A172 (cell line): ENCODE results near the gene OLA1. TPM values are rescaled to one million over a fixed set of nuclear protein-coding genes. Genes with fewer than 3 reads are reported as not detected.
"Not testable (repeated sequence)": the region's sequence is repeated elsewhere in the genome, so short reads cannot be mapped to it uniquely, and the experiment has no call there.

Source experiments
- DNase-seq: peaks from one replicate; pipeline ENCODE4 v3.0.0-alpha.2; 2015; ENCODE audit warnings: low spot score
- total RNA-seq: library from RNA; depleted of rRNA; stranded (reverse); fragments of >200 nt; shearing (Covaris generic); gene quantifications from 2 replicates; pipeline ENCODE4 v1.2.3, GENCODE V29; 2014; rRNA removed

OLA1 gene
- total RNA-seq: 198 and 294 TPM in 2 replicates

DNA sequence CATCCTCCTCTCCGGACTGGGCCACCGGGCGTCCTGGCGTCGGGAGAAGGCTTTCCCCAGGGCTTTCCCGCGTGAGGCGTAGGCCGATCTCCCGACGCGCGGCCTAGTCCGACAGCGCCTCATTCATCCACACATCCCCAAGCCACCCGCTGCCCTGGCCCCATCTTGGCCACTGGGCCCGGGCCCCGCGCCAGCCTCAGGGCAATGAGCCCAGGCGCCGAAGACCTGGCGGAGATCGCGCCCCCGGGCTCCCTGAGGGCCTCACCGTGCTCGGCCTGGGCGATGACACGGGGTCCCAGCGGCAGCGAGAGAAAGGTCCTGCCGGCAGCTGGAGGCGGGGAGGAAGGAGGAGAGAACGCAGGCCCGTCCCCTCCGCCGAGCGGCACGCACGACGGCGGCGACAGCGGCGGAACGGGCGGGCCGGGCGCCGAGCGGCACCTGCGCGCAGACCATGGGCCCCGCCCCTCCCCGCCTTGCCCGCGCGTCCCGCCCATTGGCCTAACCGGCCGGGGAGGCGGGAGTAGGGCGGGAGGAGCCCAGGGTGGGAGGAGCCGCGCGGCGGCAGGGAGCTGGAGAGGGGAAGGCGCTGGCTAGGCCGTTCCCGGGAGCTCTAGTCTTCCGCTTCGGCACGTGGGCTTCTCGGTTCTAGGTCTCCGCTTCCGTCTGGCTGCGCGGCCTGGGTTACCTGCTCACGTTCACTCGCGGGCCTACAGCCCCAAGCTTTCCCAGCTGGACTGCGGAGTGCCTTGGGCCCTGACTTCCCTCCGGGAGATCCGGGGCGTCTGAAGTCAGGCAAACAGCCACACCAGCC is at the start of gene OLA1:
OLA1 (minus strand) TSS at position 346 of the 811 bp plus-strand sequence. CDS start 1,717 bp downstream, outside the sequence.
- peak; percentile 88 for DNase-seq

GRCh38 chr2:174292908-174293307 is 44.6 kb upstream of the OLA1 start:
- no peak for DNase-seq

GRCh38 chr2:174286172-174286571 is 37.8 kb upstream of the OLA1 start:
- DNase-seq: no peak

DNA sequence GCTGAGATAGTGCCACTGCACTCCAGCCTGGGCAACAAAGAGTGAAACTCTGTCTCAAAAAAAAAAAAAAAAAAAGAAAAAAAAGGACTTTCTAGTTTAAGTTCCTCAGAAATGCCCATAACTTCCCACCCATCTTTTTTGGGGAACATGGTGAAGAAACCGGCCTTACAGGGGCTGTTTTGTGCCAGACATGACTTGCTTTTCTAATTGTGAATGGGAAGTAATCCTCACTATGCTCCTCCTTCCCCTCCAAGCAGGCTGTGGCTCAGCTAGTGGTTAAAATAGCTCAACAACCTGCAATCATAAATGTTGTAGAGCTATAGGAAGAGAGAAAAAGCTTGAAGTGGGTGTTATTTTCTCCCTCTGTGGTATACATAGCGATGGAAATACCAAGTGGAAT is 34.1 kb upstream of the OLA1 start:
- no peak for DNase-seq

GRCh38 chr2:174281736-174282135 is 33.4 kb upstream of the OLA1 start:
- DNase-seq: no peak

- no peak for DNase-seq
Measured at GRCh38 chr2:174280596-174280995, 32.3 kb upstream of the OLA1 start.

- DNase-seq: not testable (repeated sequence)
Measured at GRCh38 chr2:174270263-174270662, 21.9 kb upstream of the OLA1 start.

DNA sequence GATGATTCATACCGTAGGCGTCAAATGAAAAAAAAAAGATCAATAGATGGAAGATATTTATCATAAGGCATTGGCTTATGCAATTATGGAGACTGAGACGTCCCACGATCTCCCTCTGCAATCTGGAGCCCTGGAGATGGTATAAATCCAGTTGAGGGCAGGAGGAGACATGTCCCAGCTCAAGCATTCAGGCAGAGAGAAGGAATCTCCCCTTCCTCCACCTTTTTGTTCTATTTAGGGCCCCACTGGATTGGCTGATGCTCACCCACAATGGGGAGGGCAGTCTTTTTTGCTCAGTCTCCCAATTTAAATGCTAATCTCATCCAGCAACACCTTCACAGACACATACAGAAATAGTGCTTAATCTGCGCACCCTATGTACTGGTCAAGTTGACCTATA is 18.0 kb upstream of the OLA1 start:
- DNase-seq: no peak

- DNase-seq: peak; percentile 95
Measured at GRCh38 chr2:174263997-174264396, 15.7 kb upstream of the OLA1 start.

- peak; percentile 55 for DNase-seq
Measured at GRCh38 chr2:174259981-174260380, 11.6 kb upstream of the OLA1 start.

DNA sequence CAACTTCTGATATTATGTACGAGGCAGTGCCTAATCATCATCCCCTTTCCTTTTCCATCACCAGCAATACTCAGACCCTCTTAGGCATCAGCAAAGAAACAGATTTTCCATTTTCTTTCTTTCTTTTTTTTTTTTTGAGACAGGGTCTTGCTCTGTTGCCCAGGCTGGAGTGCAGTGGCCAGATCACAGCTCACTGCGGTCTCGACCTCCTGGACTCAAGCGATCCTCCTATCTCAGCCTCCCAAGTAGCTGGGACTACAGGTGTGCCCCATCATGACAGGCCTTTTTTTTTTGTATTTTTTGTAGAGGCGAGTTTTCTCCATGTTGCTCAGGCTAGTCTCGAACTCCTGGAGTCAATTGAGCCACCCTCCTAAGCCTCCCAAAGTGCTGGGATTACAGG is 5.9 kb upstream of the OLA1 start:
- DNase-seq: no peak

GRCh38 chr2:174248998-174249592 is 763 bp upstream of the OLA1 start:
- no peak for DNase-seq

- peak; percentile 27 for DNase-seq
Measured at GRCh38 chr2:174247474-174248186, 702 bp downstream of the OLA1 start.

DNA sequence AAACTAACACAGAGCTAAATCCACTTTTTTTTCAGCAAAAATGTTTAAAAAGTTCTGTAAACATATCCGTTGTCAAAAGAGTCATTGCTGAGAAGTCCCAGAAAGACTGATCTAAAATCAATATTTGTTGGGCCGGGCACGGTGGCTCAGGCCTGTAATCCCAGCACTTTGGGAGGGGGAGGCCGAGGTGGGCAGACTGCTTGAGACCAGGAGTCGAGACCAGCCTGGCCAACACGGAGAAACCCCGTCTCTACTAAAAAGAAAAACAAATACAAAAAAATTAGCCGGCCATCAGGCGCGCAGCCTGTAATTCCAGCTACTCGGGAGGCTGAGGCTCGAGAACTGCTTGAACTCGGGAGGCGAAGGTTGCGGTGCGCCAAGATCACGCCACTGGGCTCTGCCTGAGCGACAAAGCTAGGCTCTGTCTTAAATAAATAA is 1.4 kb downstream of the OLA1 start:
- DNase-seq: no peak

DNA sequence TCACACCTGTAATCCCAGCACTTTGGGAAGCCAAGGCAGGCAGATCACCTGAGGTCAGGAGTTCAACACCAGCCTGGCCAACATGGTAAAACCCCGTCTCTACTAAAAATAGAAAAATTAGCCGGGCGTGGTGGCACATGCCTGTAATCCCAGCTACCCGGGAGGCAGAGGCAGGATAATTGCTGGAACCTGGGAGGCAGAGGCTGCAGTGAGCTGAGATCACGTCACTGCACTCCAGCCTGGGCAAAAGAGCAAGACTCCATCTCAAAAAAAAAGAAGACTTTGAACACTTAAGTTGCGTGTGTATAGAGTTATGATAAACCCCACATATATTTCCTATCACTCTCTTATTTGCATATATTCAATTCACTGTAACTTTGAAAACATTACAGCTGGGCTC is 2.7 kb downstream of the OLA1 start:
- DNase-seq: not testable (repeated sequence)

- DNase-seq: no peak
Measured at GRCh38 chr2:174245065-174245464, 3.3 kb downstream of the OLA1 start.

GRCh38 chr2:174243812-174244211 is 4.5 kb downstream of the OLA1 start:
- no peak for DNase-seq

DNA sequence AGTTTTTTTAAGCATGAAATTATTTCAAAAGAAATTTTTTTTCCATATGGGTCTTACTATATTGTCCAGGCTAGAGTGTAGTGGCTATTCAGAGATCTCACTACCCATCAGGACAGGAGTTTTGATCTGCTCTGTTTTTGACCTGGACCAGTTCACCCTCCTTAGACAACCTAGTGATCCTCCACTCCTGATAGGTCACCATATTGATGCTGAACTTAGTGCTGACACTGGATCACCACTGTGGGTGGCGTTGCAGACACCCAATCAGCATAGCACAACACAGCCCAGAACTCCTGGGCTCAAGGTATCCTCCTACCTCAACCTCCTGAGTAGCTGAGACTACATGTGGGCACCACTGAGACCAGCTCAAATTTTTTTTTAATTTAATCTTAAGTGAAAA is 8.2 kb downstream of the OLA1 start:
- DNase-seq: no peak

GRCh38 chr2:174236429-174236828 is 11.9 kb downstream of the OLA1 start:
- no peak for DNase-seq

- no peak for DNase-seq
Measured at GRCh38 chr2:174235680-174236079, 12.7 kb downstream of the OLA1 start.

GRCh38 chr2:174233771-174234275 is 14.5 kb downstream of the OLA1 start:
- no peak for DNase-seq

GRCh38 chr2:174227748-174228147 is 20.6 kb downstream of the OLA1 start:
- DNase-seq: no peak
